ENCODE results near the gene FICD.

FICD gene

DNA sequence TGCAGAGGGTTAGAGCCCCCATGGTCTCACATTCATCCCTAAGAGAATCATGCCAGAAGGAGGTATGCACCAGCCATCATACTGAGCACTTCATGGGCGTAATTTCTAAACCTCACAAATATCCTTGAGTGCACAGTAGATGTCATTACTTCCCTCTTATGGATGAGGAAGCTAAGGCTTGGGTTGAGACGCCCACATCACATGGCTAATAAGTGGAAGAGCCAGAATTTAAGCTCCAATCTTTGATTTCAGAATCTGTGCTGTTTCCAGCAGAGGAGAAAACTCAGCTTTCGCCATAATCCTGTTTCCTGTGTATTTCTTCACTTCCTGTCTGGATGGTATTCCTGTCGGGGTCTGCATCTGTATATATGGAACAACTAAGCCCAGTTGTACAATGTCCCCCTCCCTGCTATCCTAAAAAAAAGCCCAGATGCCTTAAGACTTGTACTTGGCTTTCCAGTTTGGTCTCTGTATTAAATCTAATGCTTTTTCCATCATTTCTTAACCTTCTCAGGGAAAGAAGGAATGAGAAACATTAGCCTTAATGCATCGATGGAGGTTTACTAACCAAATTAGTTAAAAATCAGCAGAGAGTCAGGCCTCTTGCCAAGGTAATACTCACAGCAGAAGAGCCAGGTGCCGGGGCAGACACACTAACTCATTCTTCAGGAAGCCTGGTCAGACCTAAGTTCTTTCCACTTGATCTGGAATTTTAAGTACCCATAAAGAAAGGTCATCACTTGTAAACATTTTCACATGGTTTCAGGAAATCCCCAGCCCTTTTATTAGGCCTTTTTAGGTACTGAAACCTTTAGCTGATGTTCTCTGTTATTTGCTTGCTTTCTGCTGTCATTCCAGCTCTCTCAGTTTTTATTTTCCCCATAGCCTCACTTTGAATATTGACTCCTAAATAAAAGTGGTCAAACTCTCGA lies 52.6 kb downstream of the FICD start:
- DNase-seq: peak; percentile 67

DNA sequence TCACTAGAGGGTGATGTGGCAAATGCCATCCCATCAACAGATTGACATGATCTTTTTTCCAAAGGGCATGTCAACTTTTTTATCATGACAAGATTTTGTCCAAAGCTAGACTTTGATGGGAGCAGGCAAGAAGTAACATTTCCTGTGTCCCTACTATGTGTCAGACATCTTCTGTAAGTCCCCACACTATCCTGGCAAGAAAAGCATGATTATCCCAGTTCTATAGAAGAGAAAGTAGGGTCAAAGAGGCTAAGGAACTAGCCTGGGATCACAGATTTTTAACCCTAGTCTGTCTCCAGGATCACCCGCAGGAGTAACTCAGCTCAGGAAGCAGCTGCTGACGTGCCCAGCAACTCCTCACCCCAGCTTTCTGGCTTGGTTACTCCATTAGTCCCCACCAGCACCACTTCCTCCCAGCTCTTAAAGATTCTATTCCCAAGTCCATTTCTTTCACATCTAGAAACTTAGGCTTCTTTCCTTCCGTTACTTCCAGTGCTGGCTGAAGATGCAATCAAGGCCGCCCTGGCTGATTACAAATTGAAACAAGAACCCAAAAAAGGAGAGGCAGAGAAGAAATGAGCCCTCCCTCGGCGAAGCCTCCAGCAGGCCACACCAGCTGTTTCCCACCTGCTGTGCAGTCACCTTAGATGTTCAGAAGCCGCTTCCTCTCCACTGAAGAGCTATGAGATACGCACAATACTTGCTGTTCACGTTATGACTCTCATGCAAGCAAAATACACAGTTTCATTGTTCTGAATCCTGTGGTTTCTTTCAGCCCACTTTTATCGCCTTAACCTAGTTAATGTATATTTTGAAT lies 53.5 kb downstream of the FICD start:
- DNase-seq: peak; percentile 58
